Measurements from ENCODE around the gene CMC2. TPM values are rescaled to one million over a fixed set of nuclear protein-coding genes. Genes with fewer than 3 reads are reported as not detected.

Gene CMC2
- total RNA-seq, 2 experiments from 2014 or later: 89.1 to 99.8 TPM

DNA sequence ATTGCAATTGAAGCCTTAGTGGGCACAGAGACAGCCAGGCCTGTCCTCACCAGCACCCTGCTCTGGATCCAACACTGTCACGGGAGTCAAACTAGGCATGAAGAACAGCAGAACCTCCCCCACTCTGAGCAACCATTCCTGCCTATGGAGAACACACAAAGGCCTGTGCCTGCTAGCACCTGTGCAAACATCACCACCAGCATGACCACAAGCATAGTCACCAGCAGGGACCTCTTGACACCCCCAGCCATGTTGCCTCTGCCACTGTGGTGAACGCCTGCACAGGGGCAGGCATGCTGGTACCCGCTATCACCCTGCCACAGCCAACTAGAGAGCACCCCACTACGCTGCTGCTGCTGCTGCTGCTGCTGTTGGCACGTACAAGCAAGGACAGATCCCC, 51.7 kb downstream of the CMC2 start:
- TF ChIP-seq CTCF (conservative IDR thresholded peaks at IDR 0.05; ENCODE audit: low read length): no peak
- no peak for TF ChIP-seq EZH2phosphoT487 (IDR thresholded peaks at IDR 0.05; ENCODE audit: borderline replicate concordance, low read depth, low read length)
- POLR2A ChIA-PET: no interaction called here
- no peaks in the 10 kb centered on the region for H3K36me3 ChIP-seq (ENCODE audit: insufficient read depth, low read length)
- H3K4me3 ChIP-seq (ENCODE audit: low read depth, low read length, poor library complexity, severe bottlenecking): no peak overlapping the region
- no peak overlapping the region for H3K4me2 ChIP-seq (ENCODE audit: low read length)
- no peak overlapping the region for H3K27ac ChIP-seq (ENCODE audit: low read depth, low read length, poor library complexity, severe bottlenecking)
- CTCF ChIA-PET (ENCODE audit: unreplicated experiment): no interaction called here
- H2AFZ ChIP-seq (ENCODE audit: low read length): no peak overlapping the region
- no peaks in the 10 kb centered on the region for H3K79me2 ChIP-seq (ENCODE audit: insufficient read depth, low read depth, low read length)
- H3K4me1 ChIP-seq (ENCODE audit: insufficient read depth, low read length, poor library complexity, severe bottlenecking): no peaks in the 10 kb centered on the region
- no peaks in the 10 kb centered on the region for H4K20me1 ChIP-seq (ENCODE audit: insufficient read depth, low read length)
- DNase-seq (ENCODE audit: low spot score): no peak
- intact Hi-C loops (cut with micrococcal nuclease; ENCODE audit: unreplicated experiment): no loop called here
- H3K9me3 ChIP-seq (ENCODE audit: low read length): peaks cover 9% of the 10 kb centered on the region
- H3K9me2 ChIP-seq (ENCODE audit: insufficient read depth, low read length): no peaks in the 10 kb centered on the region
- BruUV-seq (replicated peaks): no TSS peak

DNA sequence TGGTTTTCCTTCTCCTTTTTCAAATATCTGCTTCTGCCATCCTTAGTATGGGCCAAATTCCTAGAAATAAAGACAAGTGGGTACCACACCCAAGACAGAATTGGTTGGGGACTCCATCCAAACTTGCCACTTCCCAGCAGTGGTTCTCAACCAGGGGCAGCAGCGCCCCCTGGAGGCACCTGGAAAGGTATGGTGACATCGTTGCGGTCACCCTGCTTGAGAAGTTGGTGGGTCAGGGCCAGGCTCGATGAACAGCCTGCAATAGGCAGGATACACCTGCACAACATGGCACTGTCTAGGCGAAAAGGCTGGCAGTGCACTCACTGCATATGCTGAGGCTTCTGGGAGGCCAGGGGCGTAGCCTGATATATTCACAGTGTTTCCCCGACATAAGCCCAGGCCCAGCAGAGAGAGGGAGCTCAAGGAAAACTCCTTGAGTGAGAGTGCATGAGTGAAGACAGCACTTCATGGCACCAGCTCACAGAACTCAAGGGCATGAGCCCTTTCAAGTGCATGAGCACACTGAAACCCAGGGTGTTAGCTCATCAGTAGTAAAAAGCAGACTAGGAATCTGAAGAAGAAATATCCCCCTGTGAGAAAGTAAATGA, 57.7 kb downstream of the CMC2 start:
- H2AFZ ChIP-seq (ENCODE audit: low read length): no peak overlapping the region
- CTCF ChIA-PET (ENCODE audit: unreplicated experiment): no interaction called here

More for the DNA sequence above, 57.7 kb downstream of the CMC2 start:
- BruUV-seq (replicated peaks): no TSS peak
- intact Hi-C loops (cut with micrococcal nuclease; ENCODE audit: unreplicated experiment): no loop called here
- POLR2A ChIA-PET: interaction anchor here (1.0 kb wide), 1 partner anchor 9 kb away, joined by 3 read pairs; no protein-coding TSS in a partner anchor
- H4K20me1 ChIP-seq (ENCODE audit: insufficient read depth, low read length): no peaks in the 10 kb centered on the region
- H3K9me2 ChIP-seq (ENCODE audit: insufficient read depth, low read length): no peaks in the 10 kb centered on the region
- H3K4me2 ChIP-seq (ENCODE audit: low read length): no peak overlapping the region
- H3K36me3 ChIP-seq (ENCODE audit: insufficient read depth, low read length): no peaks in the 10 kb centered on the region
- no peak overlapping the region for H3K27ac ChIP-seq (ENCODE audit: low read depth, low read length, poor library complexity, severe bottlenecking)
- TF ChIP-seq EZH2phosphoT487 (IDR thresholded peaks at IDR 0.05; ENCODE audit: borderline replicate concordance, low read depth, low read length) (no peak), CTCF (conservative IDR thresholded peaks at IDR 0.05; ENCODE audit: low read length) (peak; percentile 83)
- H3K9me3 ChIP-seq (ENCODE audit: low read length): no peaks in the 10 kb centered on the region
- peak; percentile 58 for DNase-seq (ENCODE audit: low spot score)
- H3K4me1 ChIP-seq (ENCODE audit: insufficient read depth, low read length, poor library complexity, severe bottlenecking): no peaks in the 10 kb centered on the region
- no peaks in the 10 kb centered on the region for H3K79me2 ChIP-seq (ENCODE audit: insufficient read depth, low read depth, low read length)
- no peak overlapping the region for H3K4me3 ChIP-seq (ENCODE audit: low read depth, low read length, poor library complexity, severe bottlenecking)

All from OCI-LY7 (cell line).